Superior temporal gyrus (tissue), 1 donor: ENCODE results near the gene COMMD4.
"Not testable (repeated sequence)": the region's sequence is repeated elsewhere in the genome, so short reads cannot be mapped to it uniquely, and the experiment has no call there.

ENCODE experiments used
- DNase-seq: peaks from one replicate; pipeline ENCODE4 v3.0.0-alpha.2; 2016; ENCODE audit errors: extremely low spot score

The COMMD4 gene

GRCh38 chr15:75371901-75372688, 36.2 kb downstream of the COMMD4 start:
- no peak for DNase-seq

GRCh38 chr15:75380773-75381172, 44.9 kb downstream of the COMMD4 start:
- no peak for DNase-seq

DNA sequence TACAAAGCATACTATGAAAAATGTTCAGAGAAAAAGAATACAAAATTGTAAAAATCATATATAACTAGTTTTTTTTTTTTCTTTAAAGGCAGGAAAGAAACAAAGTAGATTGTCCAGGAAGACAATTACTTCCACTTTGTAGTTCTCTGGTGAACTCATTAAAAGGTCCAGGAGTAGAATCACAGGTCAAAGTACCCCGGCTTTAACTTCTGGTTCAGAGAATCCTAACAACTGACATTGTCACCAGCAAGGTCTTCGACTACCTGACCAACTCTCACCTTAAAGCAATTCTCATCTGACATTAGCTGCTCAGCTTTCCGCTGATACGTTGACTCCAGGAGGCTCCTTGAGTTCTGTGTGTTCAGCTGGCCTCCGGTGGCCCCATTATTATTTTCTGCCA, 48.1 kb downstream of the COMMD4 start:
- DNase-seq, result not testable (repeated sequence)
